ENCODE data around the gene CPT2.
A peak's percentile ranks its signal among the peaks of the same experiment; 100 is the strongest.

Gene CPT2

DNA sequence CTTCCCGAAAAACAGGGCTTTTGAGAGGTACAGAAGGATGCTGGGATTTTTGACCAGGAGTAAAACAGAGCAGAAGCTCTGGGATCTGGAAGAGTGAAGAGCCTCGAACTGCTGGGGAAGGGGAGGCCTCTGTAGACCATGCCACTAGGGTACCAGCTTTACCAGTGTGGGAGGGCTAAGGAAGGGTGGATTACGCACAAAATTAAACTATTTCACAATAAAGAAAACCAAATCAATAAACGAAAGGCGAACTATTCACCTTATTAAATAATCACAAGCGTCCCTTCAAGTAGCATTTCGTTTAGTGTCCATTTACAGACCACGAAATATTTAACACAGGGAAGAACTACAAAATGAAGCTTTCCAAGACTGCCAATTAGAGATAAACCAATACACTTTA is 23.1 kb downstream of the CPT2 start:
- no peak for DNase-seq (ENCODE audit: low read depth)

DNA sequence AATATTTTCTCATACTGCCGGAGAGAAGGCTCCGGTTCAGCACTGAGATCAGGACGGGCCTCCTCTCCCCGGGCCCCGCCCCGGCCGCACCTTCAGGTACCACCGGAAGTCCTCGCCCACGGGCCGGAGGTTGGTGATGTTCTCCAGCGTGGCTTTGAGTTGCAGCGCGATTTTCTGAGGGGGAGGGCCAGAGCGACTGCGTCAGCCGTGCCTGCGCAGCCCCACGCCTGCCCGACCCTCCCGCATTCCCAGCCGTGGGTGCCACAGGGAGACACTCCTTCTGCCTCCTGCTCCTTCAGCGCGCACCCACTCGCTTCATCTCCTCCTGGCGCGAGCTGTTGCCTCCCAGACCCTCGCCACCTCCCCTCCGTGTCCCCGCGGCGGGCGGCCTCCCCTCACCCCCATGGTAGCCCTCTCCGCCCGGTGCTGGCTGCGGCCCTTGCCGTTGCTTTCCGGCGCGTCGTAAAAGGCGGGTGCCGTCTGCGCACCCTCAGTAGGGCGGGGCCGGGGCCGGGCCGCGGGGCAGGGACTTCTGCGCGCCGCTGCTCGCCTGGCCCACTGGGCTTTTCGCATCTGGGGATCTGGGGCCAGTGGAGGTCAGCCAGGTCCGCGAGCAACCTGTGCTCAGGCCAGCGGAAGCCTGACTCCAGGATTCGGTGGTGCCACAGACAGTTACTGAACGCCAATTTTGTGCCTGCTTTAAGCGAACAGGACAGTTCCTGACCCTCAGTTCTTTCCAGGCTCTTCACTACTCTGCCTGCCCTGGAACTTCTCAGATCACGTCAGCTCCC is 23.7 kb downstream of the CPT2 start, which contains the start of gene CZIB:
Gene CZIB, minus strand, starts transcription at position 464 of the 791 bp plus-strand sequence. Its CDS starts 59 bp downstream, at position 405.
- peak; percentile 69 for DNase-seq (ENCODE audit: low read depth)

DNA sequence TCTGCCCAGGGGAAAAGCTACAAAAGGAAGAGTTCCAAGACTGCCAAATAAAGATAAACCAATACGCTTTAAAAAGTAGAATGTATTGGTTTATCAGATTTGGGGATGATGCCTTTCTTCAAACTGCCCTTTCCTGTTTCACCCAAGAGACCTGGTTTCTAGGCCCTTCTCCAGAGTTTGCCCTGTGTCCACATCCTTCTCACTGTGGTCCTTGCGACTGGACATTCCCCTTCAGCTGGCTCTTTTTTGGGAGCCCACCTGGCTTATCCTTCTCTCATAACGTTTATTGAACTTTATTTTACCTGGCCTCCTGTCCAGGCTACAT is 24.3 kb downstream of the CPT2 start:
- DNase-seq (ENCODE audit: low read depth) = no peak

DNA sequence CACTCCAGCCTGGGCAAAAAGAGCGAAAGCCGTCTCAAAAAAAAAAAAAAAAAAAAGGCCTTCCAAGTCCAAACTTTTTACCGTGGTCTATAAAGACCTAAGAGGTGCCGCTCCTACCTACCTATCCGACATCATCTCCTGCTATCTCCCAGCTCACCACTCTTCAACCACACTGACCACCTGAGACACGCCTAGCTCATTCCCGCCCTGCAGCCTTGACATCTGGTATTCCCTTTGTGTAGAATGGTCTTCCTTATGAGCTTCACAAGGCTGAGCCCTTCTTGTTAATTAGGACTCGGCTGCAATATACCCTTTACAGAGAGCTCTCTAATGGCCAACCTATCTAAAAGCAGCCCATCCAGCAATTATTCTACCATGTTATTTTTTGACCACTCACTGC is 41.0 kb downstream of the CPT2 start:
- DNase-seq (ENCODE audit: low read depth) = no peak

DNA sequence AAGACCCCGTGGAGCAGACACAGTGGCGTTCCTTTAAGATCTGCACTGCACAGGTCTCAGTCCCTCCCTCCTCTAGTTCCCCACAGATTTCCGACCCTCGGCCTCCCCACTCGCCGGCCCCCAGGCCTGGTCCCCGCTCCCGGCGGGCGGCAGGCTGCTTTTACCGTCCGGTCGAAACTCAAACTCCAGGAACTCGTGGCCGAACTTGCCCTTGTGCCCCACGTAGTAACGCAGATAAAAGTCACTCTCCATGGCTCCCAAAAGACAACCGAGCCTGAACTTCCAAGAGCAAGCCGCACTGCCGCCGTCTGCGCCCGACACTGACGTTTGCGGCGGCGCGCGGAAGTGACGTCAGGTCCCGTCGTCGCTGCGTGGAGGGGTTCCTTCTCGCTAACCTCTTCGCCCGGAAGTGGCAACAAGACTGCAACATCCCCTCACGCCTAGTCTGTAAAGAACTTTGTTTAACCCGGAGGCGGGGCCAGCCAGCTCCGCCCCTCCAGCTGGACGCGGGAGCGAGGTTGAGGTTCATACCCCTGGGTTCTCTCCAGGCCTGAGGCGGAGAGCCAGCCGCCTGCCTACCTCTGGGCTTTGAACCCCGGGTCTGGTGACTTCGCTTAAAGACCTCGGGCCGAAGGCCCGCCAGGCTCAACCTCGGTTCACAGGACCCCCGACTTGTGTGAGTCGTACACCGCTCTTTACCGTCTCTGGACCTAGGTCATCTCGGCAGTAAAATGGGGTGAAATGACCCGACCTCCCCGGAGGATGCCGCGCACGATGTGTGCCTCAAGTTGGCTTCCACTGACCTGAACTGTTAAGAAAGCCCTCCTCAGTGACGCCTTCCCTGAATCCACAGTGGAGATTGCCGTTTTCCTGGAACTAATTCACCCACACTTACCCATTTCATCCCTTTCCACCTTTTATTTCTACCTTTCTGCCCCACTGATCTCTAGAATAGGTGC is 41.9 kb downstream of the CPT2 start, which contains the start of gene MAGOH:
Gene MAGOH, minus strand, starts transcription at position 322 of the 959 bp plus-strand sequence. Its CDS starts 70 bp downstream, at position 252.
- peak; percentile 87 for DNase-seq (ENCODE audit: low read depth)

DNA sequence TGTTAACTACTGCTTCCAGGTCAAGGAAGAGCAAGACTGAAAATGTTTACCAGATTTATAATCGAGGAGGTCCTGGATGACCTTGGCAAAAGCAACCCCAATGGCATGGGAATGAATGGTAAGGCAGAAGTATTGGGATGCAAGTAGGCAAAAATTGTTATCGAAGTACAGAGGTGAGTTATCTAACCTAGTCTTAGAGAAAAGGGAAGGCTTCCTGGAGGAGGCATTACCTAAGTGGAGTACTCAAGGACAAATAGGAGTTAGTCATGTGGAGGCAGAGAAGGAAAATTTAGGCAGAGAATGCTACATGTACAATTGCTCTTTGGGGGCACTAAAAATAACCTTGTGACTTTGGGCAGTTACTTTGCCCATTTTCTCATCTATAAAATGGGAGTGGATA is 45.2 kb downstream of the CPT2 start:
- no peak for DNase-seq (ENCODE audit: low read depth)

DNA sequence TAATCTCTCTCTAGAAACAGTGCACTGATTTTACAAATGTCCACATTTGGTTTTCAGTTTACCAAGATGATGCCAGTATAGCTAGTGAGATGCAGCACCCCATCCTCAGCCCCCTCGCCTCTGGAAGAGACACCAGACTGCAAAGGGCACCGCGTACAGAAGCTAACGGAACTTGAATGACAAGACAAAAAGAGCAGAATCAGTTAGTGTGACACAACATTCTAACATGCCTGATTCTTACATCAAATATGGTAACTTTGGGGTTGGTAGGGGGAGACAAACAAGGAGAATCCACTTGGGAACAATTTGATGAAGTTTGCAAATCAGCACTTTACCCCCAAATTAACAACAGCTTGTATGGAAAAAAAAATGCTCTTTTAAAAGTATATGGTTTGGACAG is 45.8 kb downstream of the CPT2 start:
- DNase-seq (ENCODE audit: low read depth) = no peak

DNA sequence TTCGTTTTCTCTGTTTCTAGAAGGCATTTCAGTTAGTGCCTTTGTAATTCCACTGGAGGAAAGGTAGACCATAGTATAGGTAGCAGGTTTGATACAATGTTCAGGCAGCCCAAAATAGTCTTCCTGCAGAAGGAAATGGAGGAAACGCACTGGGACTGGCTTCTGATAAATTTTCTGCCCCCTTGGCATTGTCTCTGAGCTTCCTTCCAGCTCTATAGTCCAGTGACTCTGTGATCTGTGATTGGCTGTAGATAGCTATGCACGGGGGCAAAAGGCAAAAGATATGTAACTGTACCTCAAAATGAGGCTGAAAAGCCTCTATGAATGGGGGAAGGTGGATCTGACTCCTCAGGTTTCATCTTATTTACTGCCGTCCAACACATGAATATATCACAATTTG is 47.5 kb downstream of the CPT2 start:
- no peak for DNase-seq (ENCODE audit: low read depth)

DNA sequence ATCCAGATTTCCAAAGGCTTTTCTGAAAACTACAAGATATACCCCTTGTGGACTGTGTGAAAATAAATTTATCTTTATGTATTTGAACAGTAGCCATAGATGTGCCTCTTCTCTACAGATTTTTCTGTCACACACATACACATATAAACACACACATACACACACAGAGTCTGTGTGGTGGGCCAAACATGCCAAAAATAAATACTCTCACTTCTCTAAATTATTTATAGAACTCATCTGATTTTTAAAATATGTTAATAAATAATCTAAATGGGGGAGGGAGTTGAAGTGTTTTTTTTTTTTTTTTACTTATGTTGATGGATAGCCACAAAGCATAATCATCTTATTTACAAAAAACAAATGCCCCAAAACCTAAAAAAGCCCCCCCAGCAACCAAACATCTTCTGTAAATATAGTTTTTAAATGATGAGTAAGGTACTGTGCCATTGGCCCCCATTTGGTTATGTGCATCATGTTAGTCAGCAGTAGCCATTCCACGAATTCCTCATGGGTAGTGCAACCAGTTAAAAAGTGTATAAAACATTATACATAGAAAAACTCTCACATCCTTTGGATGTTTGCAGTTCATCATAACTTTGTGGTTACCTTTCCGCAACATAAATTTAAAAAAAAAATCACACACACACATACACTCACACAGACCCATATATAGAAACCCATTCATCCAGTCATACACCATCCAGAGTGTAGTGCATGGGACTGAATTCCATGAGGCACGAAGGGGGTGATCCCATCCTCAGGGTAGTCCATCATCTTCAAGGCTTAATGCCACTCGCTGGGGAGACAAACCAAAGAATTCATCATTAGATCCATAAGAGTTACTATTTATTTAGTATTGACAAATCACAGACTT is 49.9 kb downstream of the CPT2 start:
- no peak for DNase-seq (ENCODE audit: low read depth)

DNA sequence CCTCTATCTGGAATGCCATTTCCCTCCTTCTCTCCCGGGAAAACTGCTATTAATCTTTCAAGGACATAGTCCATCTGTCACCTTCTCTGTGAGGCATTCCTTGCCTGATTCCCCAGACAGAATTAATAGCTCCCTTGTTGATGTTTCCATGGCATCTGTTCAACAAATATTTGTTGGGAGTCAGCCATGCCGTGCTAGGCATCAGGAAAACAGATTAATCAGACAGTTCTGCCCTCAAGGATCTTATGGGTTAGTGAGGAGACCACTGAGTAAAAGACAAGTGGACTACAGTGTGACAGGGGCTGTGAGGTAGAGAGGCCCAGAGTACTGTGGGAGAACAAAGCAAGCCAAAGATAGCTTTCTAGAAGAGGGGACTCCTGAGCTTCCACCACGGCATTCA is 53.1 kb downstream of the CPT2 start:
- DNase-seq (ENCODE audit: low read depth) = no peak

DNA sequence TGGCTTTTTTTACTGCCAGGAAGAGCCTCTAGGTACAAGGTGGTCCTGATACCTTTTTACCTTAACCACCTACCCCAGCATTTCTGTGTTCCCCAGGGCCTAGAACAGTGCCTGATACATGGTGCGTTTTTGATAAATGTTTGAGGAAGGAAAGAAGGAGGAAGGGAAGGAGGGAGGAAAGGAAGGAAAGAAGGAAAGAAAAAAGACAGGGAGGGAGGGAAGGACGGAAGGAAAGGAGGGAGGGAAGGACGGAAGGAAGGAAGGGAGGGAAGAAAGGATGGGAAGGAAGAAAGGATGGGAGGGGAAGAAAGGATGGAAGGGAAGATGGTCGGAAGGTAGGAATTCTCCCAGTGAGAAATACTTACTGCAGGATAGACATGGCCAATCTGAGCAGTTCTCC is 53.7 kb downstream of the CPT2 start:
- DNase-seq (ENCODE audit: low read depth) = no peak

DNA sequence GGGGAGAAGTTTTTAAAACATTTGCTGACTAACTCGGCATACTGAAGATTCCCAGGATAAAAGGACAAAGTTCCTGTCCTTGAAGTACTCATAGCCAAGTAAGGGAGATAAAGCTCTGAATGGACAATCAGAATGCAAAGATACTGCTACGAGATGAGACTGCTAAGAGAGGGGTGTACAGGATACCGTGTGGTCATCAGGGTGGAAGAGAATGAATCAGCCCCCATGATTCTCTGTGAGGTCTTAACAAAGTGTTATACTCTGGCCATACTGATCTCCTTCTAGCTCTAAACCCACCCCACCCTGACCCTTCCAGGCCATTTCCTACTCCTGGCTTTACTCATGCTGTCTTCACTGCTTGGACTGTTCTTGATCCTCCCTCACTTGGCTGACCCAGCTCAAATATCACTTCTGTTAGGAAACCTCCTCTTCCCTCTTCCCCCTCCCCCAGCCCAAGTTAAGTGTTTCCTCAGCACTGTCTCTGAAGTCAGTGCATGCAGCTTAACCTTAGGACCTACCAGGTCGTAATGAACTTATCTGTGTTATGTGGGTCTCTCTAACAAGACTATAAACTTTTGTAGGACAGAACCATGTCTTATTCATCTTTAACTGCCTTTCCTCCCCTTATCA is 57.5 kb downstream of the CPT2 start:
- DNase-seq (ENCODE audit: low read depth) = no peak

DNA sequence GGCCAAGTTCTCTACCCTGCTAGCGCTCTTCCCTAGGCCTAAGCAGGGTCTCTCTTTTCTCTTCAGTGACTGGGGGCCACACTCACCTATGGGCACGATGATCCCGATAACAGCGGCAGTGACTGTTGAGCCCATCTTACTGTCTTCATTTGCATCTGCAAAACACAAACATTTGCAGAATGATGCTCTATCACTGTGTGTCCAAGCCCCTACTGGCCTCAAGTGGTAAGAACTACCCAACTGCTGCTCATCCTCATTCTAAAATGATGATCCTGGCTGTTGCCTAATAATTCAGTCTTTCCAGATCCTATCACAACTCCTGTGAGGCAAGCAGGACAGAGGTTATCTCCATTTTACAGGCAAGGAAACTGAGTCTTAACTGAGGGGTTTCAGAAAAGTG is 58.4 kb downstream of the CPT2 start:
- DNase-seq (ENCODE audit: low read depth) = no peak

DNA sequence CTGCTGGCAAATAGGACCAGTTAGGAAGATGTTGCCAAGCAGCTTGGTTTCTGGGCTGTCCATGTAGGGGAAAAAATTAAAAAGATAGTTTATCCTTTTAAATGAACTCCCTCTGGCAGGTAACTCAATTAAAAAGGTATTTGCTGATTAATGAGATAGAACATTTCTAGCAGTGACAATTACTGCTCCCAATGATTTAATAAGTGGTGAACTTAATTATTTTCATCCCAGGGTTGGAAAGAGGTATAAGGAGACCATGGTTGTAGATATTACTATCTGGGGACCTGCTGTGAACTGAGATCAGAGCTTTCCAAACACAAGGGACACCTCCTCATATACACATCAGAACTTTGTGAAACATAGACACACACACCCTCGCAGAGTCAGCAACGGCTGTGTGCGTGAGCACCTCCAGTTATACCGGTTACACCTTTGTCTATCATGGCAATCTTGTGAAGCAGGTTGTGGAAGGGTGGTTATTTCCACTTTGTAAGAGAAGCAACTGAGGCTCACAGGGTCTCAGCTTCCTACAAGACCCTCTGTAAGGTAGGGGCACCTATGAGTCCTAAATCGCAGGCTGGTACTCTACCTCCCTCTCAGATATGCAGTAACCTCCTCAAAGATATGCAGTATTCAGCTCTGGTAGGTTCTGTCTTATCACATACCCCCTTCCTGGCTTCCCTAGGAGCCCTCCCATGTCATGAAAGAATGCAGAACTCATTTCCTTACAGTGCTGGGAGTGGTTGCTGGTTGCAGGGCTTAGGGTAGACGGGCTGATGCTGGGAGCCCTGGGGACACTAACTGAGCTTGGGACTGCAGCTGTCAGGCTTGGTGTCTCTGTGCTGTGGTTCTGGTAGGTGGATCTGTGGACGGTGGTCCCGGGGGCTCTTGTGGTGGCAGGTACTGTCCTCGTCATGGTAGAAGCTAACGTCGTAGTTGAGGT is 60.2 kb downstream of the CPT2 start:
- no peak for DNase-seq (ENCODE audit: low read depth)

DNA sequence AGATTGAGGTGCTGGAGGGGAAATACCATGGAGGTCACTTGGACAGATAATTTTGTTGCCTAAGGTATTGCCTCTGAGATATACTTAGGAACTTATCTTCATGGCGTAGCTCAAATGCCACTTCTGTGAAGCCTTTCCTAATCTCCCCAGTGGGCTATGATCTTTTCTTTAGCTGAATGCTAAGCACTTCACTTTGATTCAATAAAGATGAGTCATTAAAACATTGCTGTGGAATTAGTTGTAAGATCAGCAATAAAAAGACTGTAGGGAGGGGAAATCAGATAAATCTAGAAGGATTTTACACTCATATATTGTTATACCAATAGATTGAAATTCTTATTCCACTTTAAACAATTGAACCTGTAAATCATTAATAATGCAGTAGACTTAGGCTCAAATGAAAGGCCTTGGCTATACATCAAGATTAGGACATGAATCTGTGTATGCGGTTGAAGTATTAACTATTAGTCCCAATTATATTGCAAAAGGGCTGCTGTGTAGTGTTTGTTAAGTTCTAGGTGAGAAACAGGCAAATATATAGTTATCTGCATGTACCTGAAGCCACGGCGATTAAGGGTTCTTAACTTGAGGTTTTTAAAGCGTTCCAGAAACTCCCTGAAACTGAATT is 60.9 kb downstream of the CPT2 start:
- DNase-seq (ENCODE audit: low read depth) = no peak

DNA sequence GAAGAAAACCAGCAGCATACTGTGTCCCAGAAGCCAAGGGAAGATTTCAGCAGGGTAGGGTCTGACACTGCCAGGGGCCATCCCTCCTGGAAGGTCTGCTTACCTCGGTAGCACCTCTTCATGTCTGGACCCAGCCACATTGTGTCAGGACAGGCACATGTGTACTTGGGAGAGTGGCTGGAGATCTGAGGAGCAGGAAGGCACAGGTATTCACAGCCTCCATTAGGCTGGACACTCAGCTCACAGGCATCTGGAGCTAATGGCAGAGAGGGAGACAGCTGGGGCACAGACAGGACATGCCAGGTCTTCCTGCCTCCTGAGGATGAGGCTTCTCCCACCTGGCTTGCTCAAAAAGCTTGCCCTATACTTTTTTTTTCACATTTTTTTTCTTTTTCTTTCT is 61.6 kb downstream of the CPT2 start:
- no peak for DNase-seq (ENCODE audit: low read depth)

DNA sequence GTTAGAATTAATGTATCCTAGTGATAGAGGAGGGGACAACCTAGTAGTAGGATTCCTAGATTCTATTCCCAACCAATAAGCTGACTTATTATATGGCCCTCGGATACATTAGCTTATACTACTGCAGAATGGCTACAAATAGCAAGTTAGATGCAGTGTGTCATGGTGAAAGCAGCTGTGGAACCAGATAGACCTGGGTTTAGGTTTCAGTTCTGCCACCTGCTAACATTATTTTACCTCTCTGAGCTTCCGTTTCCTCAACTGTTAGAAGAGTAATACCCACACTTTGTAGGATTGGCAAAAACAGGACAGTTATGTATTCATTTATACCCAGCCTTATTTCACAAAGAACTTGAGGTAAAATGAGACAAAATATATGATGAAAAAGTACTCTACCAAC is 63.3 kb downstream of the CPT2 start:
- DNase-seq (ENCODE audit: low read depth) = no peak

DNA sequence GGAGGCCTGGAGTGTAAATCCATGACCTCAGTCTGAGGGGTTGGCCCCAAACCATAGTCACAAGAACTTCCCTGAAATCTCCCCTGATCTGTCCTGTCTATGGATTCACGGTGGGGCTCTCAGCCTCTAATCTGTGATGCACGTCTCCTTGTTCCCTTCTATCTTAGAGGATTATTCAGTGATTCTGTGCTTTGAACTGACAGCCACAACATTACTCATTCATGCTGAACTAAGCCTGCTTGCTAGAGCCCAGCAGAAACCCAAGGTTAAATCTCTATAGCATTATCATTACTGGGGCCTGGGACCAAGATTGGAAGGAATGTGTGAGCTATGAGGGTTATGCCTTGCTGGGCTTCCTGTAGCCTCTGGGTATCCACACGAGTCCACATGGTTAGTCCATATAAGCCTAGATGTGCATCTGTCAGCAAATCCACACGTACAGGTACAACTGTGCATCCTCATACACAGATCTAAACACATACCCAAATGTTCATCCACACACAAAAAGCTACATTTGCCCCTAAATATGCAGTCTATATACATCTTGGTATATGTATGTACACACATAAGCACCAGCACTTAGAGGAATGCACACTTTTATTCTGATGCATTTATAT is 64.1 kb downstream of the CPT2 start:
- DNase-seq (ENCODE audit: low read depth) = no peak

DNA sequence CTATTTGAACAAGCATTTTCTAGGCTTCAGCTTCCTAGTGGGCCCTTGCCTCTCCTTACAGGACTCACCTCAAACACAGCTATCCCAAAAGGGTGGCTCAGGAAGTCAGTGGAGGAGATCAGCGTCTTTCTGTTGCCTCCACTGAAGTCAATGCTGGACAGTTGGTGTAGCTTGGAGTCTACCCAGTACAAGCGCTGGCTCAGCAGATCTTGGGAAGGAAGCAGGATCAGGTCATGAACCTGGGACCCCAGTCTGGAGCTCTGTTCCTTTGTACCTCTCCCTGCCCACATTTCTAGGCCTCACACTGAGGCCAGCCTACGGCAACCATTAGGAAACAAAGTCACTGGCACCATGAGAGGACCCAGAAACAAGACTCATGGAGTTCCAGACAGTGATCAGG is 65.4 kb downstream of the CPT2 start:
- DNase-seq (ENCODE audit: low read depth) = no peak

Measured in fibroblast of the conjunctiva (primary cell).